Activated CD4-positive, alpha-beta T cell treated with anti-CD3 and anti-CD28 coated beads for 36 hours (primary cell): Measurements from ENCODE around the gene HAUS3. TPM values are rescaled to one million over a fixed set of nuclear protein-coding genes. Genes with fewer than 3 reads are reported as not detected.
A peak's percentile ranks its signal among the peaks of the same experiment; 100 is the strongest.

Experiments
- ATAC-seq: fragments of 200-7000 bp; cut with Tn5 transposase; one replicate; pipeline ENCODE4 v1.10.0; 2021; ENCODE audit warnings: mild to moderate bottlenecking, moderate library complexity
- CTCF ChIA-PET: fragments of 350-600 bp; sonication (Branson Sonifier 250); formaldehyde crosslinking; loops from one replicate; lab custom pipeline; 2021; ENCODE audit warnings: antibody characterized with exemption; lab: Charles Lee
- POLR2A ChIA-PET: fragments of 350-600 bp; sonication (Branson Sonifier 250); formaldehyde crosslinking; loops from one replicate; lab custom pipeline; 2021; ENCODE audit warnings: antibody characterized with exemption, inconsistent platforms; lab: Charles Lee
- DNase-seq: peaks from one replicate; pipeline ENCODE4 v3.0.0-alpha.2; 2020
- H3K27ac Mint-ChIP-seq: one replicate; pipeline ENCODE4 v1.8.0; 2021; ENCODE audit warnings: mixed read lengths
- H3K27me3 Mint-ChIP-seq: one replicate; pipeline ENCODE4 v1.8.0; 2021; ENCODE audit warnings: mixed read lengths
- H3K36me3 Mint-ChIP-seq: one replicate; pipeline ENCODE4 v1.8.0; 2021; ENCODE audit warnings: low read depth, mixed read lengths
- H3K4me1 Mint-ChIP-seq: one replicate; pipeline ENCODE4 v1.8.0; 2021; ENCODE audit warnings: mixed read lengths
- H3K4me3 Mint-ChIP-seq: one replicate; pipeline ENCODE4 v1.8.0; 2021; ENCODE audit warnings: mild to moderate bottlenecking, moderate library complexity, mixed read lengths
- H3K9me3 Mint-ChIP-seq: one replicate; pipeline ENCODE4 v1.8.0; 2021; ENCODE audit warnings: low read depth, mixed read lengths
- intact Hi-C, 2 experiments: fragments of 100-400 bp; cut with DNase I in 1 of 2; cut with micrococcal nuclease in 1 of 2; formaldehyde crosslinking; loops; one replicate each; pipeline versions ENCODE4 v1.14.2 to v1.15.1; 2022 to 2024; cut with DNase I, micrococcal nuclease
- total RNA-seq, 2 experiments: library from RNA; stranded (reverse); gene quantifications; one replicate each; pipeline ENCODE4 v1.2.3, GENCODE V29; 2021

HAUS3 gene
- total RNA-seq, 2 experiments from 2014 or later, result 14.6 to 18.6 TPM

DNA sequence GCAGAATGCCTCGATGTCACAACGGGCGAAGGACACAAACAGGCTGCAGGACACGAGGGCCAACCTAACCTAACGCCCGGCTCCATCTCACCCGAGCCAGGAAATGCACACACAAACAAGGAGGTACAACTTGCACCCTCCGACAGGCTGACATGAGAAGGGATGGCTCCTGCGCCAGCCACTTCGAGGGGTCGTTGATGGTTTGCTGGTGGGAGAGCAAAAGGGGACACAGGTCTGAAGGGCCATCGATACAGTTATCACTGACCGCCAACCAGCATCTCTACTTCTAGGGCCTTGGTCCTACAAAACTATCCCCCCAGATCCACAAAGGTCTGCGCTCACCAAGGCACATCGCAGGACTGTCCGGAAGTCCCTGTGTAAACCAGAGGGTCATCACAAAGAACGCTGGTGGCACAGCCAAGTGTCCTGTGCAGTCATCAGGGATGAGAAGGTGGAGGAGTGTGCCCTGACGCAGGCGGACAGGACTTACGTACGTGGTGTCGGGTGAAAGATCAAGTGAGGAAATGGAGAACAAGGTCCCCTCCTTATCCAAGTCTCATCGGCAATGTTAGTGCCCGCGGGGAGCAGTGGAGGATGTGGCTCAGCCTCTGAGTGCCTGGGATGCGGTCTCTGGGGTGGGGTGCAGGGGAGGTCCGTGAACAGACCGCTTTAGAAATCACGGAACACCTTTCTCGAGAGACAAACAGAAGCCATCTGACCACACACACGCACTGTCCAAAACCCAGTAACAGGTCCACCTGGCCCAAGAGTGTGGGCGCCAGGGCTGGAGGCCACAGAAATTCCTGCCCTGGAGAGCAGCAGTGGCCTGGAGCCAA is 13.0 kb upstream of the HAUS3 start:
- H3K4me1 Mint-ChIP-seq, result no peaks in the 10 kb centered on the region
- ChIA-PET CTCF (interaction anchor here (0.6 to 1.5 kb wide), 3 partner anchors 14 to 29 kb away, joined by 3 to 7 read pairs (median 4); no protein-coding TSS in a partner anchor), POLR2A (no interaction called here)
- DNase-seq (no peak), ATAC-seq (no peak)
- H3K27me3 Mint-ChIP-seq, result no peaks in the 10 kb centered on the region
- H3K27ac Mint-ChIP-seq, result no peak overlapping the region
- intact Hi-C loops, result no loop called here
- H3K9me3 Mint-ChIP-seq, result no peaks in the 10 kb centered on the region
- H3K4me3 Mint-ChIP-seq, result no peak overlapping the region
- no peaks in the 10 kb centered on the region for H3K36me3 Mint-ChIP-seq

DNA sequence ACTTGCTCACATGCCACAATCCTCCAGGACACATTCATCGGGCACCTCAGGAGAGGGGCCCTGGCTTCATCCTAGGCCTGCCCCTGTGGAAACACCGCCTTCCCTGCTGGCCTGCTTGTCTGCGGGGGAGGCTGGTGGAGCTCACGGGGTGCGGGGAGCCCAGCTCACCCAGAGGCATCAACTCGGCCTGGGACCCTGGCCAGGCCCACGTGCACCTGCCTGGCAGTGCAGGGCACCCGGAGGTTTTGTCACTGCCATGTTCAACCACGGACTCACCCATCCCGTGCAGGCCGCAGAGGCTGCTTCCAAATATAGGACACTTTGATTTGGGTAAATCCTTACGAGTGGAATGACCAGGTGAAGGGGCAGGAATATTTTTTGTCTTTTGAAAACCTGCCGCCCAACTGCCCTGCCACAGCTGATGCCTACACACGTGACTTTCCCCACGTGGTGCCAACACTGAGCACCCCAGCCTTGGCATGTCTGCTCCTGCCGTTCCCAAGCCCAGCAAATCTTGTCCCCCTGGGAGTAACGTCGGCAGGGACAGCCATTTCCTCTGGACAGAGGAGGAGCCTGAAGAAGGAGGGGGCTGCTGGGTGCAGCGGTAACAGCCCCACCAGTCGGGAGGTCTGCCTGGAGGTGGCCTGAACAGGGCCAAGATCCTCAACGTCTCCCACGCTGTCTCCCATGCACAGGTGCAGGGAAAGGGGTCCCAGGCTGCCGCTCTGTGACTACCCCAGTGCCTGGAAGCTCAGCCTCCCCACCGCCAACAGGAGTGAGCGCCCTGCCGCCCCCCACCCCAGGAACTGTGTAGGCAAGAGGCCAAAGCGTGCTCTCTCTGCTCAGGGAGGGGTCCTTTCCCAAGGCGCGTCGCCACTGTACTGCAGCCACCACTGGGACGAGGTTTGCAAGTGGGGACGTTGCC is 11.5 kb upstream of the HAUS3 start:
- ChIA-PET CTCF (no interaction called here), POLR2A (no interaction called here)
- H3K27ac Mint-ChIP-seq, result no peak overlapping the region
- no peak for DNase-seq
- intact Hi-C loops, result no loop called here
- no peaks in the 10 kb centered on the region for H3K36me3 Mint-ChIP-seq
- H3K27me3 Mint-ChIP-seq, result no peaks in the 10 kb centered on the region
- no peaks in the 10 kb centered on the region for H3K4me1 Mint-ChIP-seq
- no peak overlapping the region for H3K4me3 Mint-ChIP-seq
- ATAC-seq, result no peak
- H3K9me3 Mint-ChIP-seq, result no peaks in the 10 kb centered on the region

DNA sequence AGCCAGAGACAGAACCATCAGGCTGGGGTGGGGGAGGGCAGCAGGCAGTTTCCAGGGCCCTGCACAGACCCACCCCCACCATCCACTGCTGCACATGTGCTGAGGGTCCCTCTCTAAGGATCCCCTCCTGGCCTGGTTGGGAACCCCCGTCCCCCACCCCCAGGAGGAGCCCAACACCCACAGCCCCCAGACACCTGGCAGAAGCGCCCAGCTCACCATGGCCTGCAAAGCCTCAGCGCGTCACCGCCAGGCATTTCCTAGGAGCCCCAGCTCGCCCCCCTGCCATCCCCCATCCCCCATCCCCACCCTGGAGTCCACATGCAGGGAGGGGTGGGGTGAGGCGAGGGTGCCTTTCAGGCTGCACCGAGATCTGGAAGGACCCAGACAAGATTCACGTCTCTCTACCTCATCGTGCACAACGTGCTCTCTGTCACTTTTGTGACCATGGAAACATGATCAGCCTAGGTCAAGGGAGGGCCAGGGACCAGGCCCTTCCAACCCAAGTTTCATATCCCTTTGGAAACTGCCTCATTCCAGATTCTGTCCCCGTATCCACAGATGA is 10.7 kb upstream of the HAUS3 start:
- intact Hi-C loops, result no loop called here
- no peaks in the 10 kb centered on the region for H3K27me3 Mint-ChIP-seq
- CTCF ChIA-PET, result no interaction called here
- no peaks in the 10 kb centered on the region for H3K4me1 Mint-ChIP-seq
- no peak overlapping the region for H3K27ac Mint-ChIP-seq
- H3K4me3 Mint-ChIP-seq, result no peak overlapping the region
- no peaks in the 10 kb centered on the region for H3K9me3 Mint-ChIP-seq
- no peak for ATAC-seq
- POLR2A ChIA-PET, result no interaction called here
- no peaks in the 10 kb centered on the region for H3K36me3 Mint-ChIP-seq
- no peak for DNase-seq

DNA sequence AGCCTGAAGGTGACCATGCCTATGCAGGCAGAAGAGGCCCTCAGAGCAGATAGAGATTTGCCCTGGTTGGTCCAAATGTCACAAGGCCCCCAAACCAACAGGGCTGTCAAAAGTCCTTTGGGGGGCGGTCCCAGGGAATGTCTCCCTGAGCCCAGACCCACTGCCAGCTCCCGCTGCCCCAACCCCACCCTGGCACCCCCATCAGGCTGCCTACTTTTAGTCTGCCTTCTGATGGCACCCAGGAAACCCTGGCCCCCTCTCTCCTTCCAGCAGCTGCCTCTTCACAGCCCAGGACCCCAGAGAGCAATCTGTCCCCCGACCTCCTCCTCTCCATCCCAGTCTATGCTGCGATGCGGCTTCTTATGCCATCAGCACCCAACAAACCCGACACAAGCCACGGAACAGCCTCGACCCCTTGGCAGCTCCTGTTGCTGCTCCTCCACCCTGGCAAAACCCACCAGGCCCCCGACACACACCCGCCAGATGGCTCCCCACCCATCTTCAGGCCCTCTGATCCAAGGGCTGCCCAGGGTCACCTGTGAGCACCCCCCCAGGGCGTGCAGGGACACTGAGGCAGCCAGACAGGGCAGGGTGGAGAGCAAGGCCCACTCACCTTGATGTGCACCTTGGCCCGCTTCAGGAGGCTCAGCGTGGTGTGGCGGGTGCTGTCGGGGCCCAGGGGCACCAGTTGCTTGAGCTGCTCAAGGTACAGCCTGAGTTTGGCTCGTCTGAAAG is 10.0 kb upstream of the HAUS3 start:
- intact Hi-C loops, result no loop called here
- no peak overlapping the region for H3K27ac Mint-ChIP-seq
- no peaks in the 10 kb centered on the region for H3K9me3 Mint-ChIP-seq
- H3K27me3 Mint-ChIP-seq, result no peaks in the 10 kb centered on the region
- H3K4me3 Mint-ChIP-seq, result no peak overlapping the region
- DNase-seq, result peak; percentile 2
- no peaks in the 10 kb centered on the region for H3K36me3 Mint-ChIP-seq
- no peak for ATAC-seq
- ChIA-PET POLR2A (no interaction called here), CTCF (interaction anchor here (0.6 to 2.6 kb wide), 2 partner anchors 32 to 37 kb away, joined by 3 to 9 read pairs; no protein-coding TSS in a partner anchor)
- no peaks in the 10 kb centered on the region for H3K4me1 Mint-ChIP-seq

DNA sequence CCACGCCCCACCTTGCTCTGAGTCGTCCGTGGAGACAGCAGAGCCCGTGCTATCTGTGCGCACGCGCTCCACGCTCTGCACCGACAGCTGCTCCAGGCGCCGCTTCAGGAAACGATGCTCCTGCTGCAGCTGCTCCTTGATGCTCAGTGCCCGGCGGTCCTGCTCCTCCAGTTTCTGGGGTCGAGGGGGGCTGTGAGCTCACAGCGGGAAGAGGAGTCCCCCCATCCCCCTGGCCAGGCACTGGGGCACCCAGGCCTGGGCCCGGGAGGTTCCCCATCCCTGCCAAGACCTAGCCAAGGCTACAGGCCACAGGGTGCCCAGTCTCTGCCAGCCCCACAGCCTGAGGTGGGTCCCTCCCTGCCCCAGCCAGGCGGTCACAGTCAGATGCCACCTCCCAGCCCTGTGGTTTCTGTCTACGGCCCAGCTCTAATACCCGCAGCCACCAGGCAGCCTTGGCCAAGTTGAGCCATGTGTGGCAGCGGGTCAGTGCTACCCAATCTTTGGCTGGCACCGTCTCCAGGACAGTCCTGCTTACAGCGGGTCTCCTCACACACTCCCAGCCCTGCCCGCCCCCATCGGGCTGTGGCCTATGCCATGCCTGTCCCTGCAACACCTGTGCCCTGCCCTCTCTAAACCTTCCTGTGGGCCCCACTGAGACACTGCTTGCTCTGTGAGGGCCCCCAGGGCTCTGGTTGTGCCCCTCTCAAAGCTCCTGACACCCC is 9.3 kb upstream of the HAUS3 start:
- H3K36me3 Mint-ChIP-seq, result no peaks in the 10 kb centered on the region
- no peak overlapping the region for H3K27ac Mint-ChIP-seq
- ChIA-PET POLR2A (no interaction called here), CTCF (interaction anchor here (0.6 to 2.6 kb wide), 2 partner anchors 31 to 36 kb away, joined by 3 to 9 read pairs; no protein-coding TSS in a partner anchor)
- no peaks in the 10 kb centered on the region for H3K9me3 Mint-ChIP-seq
- H3K27me3 Mint-ChIP-seq, result no peaks in the 10 kb centered on the region
- no peak for ATAC-seq
- intact Hi-C loops, result no loop called here
- H3K4me1 Mint-ChIP-seq, result no peaks in the 10 kb centered on the region
- no peak overlapping the region for H3K4me3 Mint-ChIP-seq
- peak; percentile 3 for DNase-seq

DNA sequence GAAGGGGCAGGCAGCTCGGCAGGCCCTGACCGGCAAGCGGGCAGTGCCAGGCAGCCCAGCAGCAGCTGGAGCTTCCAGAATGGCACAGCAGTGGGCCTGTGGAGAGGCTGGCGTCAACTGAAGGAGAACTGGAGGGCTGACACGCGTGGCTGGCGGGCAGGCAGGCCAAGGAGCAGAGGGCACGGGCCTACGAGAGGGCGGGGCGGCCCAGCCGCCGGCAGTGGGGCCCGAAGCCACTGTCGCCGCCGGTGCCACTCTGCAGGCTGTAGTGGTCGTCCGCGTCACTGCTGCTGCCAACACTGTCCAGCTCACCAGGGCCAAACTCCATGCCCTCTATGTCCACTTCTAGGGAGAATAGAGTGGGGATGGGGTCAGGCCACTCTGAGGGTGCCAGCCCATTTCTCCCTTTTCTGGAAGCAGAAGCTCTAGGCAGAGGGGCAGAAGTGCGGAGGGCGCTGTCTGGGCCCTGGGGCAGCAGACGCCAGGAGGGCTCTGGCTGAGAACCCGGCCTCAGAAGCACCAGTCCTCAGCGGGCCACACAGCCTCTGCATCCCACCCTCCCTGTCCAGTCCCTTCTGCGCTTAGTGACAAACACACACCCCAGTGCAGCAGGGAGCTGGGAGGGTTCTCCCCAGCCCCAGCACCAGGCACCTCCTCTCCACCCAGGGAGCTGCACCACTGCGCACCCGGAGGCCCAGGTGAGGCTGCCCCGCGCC is 8.6 kb upstream of the HAUS3 start:
- intact Hi-C loops, result no loop called here
- H3K36me3 Mint-ChIP-seq, result no peaks in the 10 kb centered on the region
- no peaks in the 10 kb centered on the region for H3K27me3 Mint-ChIP-seq
- H3K4me1 Mint-ChIP-seq, result peaks cover 1% of the 10 kb centered on the region
- ATAC-seq (no peak), DNase-seq (peak; percentile 0)
- H3K9me3 Mint-ChIP-seq, result no peaks in the 10 kb centered on the region
- no peak overlapping the region for H3K27ac Mint-ChIP-seq
- no peak overlapping the region for H3K4me3 Mint-ChIP-seq
- POLR2A ChIA-PET, result no interaction called here
- CTCF ChIA-PET, result interaction anchor here (2.6 kb wide), 1 partner anchor 30 kb away, joined by 9 read pairs; no protein-coding TSS in a partner anchor

DNA sequence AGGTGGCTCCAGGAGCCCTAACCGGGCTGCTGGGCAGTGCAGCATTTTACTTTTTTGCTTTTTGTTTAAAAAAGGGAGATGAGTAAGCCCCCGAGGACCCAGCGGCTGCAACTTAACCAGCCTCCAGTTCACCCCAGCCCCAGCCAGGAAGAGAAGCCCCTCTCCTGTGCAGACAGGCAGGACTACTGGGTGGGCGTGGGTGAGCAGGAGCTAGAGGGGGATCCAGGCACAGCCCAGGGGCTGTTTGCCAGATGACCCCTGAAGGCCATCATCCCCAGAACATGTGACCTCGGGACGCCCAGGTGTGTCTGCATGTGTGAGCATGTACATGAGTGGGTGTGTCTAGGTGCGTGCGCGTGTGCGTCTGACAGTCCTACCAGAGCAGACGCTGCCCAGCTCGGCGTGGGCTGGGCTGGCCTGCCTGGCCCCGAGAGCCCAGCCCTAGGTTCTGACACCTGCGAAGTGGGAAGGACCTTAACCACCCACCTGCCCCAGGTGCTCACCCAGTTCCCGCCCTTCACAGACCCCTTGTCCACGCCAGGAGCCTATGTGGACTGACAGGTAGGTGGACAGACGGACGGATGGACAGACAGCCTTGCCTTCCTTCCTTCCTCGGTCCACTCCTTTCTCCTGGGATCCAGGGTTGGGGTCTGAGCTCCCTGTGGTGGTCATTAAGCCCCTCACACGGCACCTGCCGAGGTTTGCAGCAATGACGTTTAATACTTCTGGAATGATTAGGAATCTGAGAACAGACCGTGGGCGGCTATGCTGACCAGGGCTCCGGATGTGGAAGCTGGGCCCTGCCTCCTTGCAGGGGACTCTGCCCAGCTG is 7.8 kb upstream of the HAUS3 start:
- peaks cover 9% of the 10 kb centered on the region for H3K4me1 Mint-ChIP-seq
- H3K27me3 Mint-ChIP-seq, result no peaks in the 10 kb centered on the region
- intact Hi-C loops, result no loop called here
- ChIA-PET CTCF (interaction anchor here (0.6 to 2.6 kb wide), 4 partner anchors 12 to 307 kb away, joined by 3 to 9 read pairs (median 4); partner anchors contain the start of gene MXD4), POLR2A (no interaction called here)
- ATAC-seq (no peak), DNase-seq (no peak)
- no peaks in the 10 kb centered on the region for H3K9me3 Mint-ChIP-seq
- no peak overlapping the region for H3K4me3 Mint-ChIP-seq
- H3K27ac Mint-ChIP-seq, result no peak overlapping the region
- H3K36me3 Mint-ChIP-seq, result no peaks in the 10 kb centered on the region

DNA sequence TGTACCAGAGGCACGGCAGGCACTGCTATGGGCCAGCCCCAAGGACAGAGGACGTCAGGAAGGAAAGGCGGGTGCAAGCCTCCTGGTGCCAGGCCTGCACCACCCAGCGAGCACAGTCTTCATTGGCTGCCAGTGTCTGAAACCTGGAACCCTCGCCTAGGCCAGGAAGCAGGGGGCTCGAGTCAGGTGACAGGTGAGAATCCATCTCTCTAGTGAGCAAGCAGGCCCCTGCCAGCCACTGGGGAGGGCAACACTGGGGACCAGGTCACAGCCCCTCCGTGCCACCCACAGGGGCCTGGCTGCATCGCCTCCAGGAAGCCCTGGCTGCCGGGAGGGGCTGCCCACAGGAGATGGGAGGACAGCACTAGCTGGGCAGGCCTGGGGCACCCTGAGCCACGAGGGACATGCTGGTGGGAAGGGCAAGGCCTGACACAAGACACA is 6.9 kb upstream of the HAUS3 start:
- no peak for ATAC-seq
- ChIA-PET POLR2A (no interaction called here), CTCF (interaction anchor here (0.6 to 1.1 kb wide), 3 partner anchors 13 to 307 kb away, joined by 3 to 4 read pairs (median 3); partner anchors contain the start of gene MXD4)
- intact Hi-C loops, result no loop called here
- H3K4me3 Mint-ChIP-seq, result no peak overlapping the region
- H3K9me3 Mint-ChIP-seq, result no peaks in the 10 kb centered on the region
- no peaks in the 10 kb centered on the region for H3K36me3 Mint-ChIP-seq
- H3K27me3 Mint-ChIP-seq, result no peaks in the 10 kb centered on the region
- H3K4me1 Mint-ChIP-seq, result peaks cover 12% of the 10 kb centered on the region
- no peak overlapping the region for H3K27ac Mint-ChIP-seq
- DNase-seq, result peak; percentile 3

DNA sequence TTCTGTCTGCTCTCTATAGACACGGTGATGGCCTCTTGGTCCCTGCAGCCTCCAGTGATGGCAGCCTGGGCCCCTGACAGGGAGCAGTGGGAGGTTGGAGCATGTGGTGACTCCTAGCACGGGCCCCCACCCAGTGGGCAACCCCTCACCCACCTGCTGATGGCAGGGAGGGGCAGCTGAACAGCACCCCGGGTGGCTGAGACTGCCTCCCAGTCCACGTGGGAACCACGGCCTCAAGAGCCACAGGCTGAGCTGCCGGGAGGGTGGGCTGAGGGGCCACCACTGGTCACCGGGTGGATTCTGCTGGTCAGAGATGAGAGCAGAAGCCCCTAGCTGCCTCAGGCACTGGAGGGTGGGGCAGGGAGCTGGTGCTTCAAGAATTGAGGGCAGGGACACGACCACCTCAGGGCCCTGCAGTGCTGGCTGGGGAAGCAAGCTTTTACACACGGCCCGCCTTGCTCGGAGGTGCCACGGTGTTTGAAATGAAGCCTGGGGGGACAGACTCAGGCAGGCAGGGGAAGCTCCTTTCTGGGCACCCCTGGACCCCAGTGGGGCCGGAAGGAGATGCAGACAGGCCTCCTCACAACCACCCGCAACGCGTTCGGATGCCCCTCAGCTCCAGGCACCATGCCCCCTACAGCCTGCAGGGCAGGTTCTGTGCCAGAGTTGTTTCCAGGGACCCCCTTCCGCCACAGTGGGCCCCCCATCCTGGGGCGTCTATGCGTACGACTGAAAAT is 6.3 kb upstream of the HAUS3 start:
- ChIA-PET POLR2A (no interaction called here), CTCF (interaction anchor here (1.1 kb wide), 1 partner anchor 14 kb away, joined by 3 read pairs; the partner anchor contains the start of gene MXD4)
- H3K4me3 Mint-ChIP-seq, result no peak overlapping the region
- H3K9me3 Mint-ChIP-seq, result no peaks in the 10 kb centered on the region
- no peaks in the 10 kb centered on the region for H3K27me3 Mint-ChIP-seq
- H3K27ac Mint-ChIP-seq, result no peak overlapping the region
- no peaks in the 10 kb centered on the region for H3K36me3 Mint-ChIP-seq
- intact Hi-C loops, result no loop called here
- peaks cover 17% of the 10 kb centered on the region for H3K4me1 Mint-ChIP-seq
- DNase-seq, result peak; percentile 3
- ATAC-seq, result no peak
